ENCODE results near the gene USP22. TPM values are rescaled to one million over a fixed set of nuclear protein-coding genes. Genes with fewer than 3 reads are reported as not detected.

Gene USP22
- polyA plus RNA-seq, 1 donor from 2014 or later: 43.2 TPM

- Mint-ChIP-seq H3K36me3 (no peaks in the 10 kb centered on the region), H3K4me3 (no peak overlapping the region), H3K9me3 (peaks cover 0 to 2% (median 0%) of the 10 kb centered on the region in 3 donors), H3K27me3 (peaks cover 7% of the 10 kb centered on the region), H3K27ac (no peak overlapping the region), H3K4me1 (peaks cover 0 to 8% (median under 1%) of the 10 kb centered on the region in 3 donors)
These were observed 81.2 kb downstream of the USP22 start for GRCh38 chr17:20961586-20961985.

DNA sequence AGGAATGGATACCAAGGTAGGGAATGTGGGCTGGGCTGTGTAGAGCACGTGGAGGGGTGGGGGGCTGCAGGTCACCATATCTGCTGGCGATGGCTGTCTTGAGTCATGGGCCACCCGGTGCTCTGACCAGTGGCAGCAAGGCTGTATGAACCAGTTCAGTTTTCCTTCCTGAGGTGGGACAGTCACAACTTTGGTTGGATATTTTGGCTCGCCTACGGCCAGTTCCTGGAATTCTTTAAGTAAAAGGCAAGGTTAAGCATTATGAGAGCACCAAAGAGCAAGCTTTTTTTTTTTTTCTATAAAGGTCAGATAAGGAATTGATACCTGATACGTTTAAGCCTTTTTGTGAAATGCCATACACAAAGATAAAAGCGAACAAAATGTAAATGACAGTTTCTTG lies 81.9 kb downstream of the USP22 start:
- Mint-ChIP-seq H3K4me1 (peaks cover 0 to 5% (median 0%) of the 10 kb centered on the region in 3 donors), H3K27me3 (peaks cover 7% of the 10 kb centered on the region), H3K4me3 (no peak overlapping the region), H3K36me3 (no peaks in the 10 kb centered on the region), H3K9me3 (peaks cover 0 to 2% (median 0%) of the 10 kb centered on the region in 3 donors), H3K27ac (no peak overlapping the region)

DNA sequence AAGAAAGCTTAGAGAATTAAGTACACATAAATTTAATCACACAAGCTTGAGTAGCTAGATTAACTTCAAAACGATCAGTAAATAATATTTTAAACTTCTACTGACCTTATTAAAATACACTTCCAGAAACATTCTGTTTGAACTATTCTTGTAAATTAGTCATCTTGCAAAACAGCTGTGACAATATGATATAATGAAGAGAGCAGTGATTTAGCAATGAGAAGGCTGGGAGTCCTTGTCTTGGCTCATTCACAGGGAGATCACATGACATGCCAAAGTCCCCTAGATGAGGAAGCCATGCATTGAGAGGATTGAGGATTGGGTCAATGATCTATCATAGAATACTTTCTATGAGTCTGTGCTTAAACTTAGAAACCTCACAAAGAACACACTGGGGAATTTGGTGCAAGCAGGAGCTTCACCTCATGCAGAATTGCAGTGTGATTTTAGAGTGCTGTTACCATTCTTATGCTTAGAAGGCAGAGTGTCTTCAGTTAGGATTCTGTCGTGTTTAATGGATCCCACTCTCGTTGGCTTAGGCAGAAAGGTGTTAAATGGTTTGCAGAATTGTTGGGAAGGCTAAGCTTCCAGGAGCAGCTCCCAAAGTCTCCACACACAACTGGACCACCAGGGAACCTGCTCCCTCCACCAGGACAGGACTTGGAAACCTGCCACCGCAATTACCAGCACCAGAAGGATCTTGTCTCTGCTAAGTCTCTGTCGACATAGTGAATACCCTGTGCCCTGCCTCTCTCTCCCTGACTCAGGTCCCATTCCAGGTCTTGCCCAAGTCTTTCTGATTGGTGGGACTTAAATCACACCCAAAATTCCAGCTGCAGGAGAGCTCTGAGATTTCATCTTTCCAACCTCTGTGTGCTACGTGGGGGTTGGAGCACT lies 87.1 kb downstream of the USP22 start:
- H3K9me3 Mint-ChIP-seq: no peaks in the 10 kb centered on the region
- peak overlapping the region in 1 of 3 donors; percentile 75 for H3K27ac Mint-ChIP-seq
- H3K27me3 Mint-ChIP-seq: peaks cover 12% of the 10 kb centered on the region
- no peaks in the 10 kb centered on the region for H3K4me1 Mint-ChIP-seq
- H3K36me3 Mint-ChIP-seq: no peaks in the 10 kb centered on the region
- no peak overlapping the region for H3K4me3 Mint-ChIP-seq

- Mint-ChIP-seq H3K27me3 (peaks cover 12% of the 10 kb centered on the region), H3K4me3 (no peak overlapping the region), H3K4me1 (peaks cover 0 to 3% (median 0%) of the 10 kb centered on the region in 3 donors), H3K9me3 (no peaks in the 10 kb centered on the region), H3K27ac (no peak overlapping the region), H3K36me3 (no peaks in the 10 kb centered on the region)
These were observed 88.0 kb downstream of the USP22 start for GRCh38 chr17:20954794-20955193.

GRCh38 chr17:20952183-20952582 lies 90.6 kb downstream of the USP22 start:
- H3K4me1 Mint-ChIP-seq: peaks cover 0 to 3% (median 0%) of the 10 kb centered on the region in 3 donors
- H3K36me3 Mint-ChIP-seq: no peaks in the 10 kb centered on the region
- peaks cover 17% of the 10 kb centered on the region for H3K27me3 Mint-ChIP-seq

More at GRCh38 chr17:20952183-20952582, 90.6 kb downstream of the USP22 start:
- no peaks in the 10 kb centered on the region for H3K9me3 Mint-ChIP-seq
- H3K27ac Mint-ChIP-seq: peak overlapping the region in 1 of 3 donors; percentile 51
- H3K4me3 Mint-ChIP-seq: no peak overlapping the region

Other genes starting within 250 kb of the USP22 start
- 13.3 TPM for gene DHRS7B, start 84.0 kb upstream of the USP22 start, polyA plus RNA-seq
- 44.2 TPM for gene TMEM11, start 171.2 kb upstream of the USP22 start, polyA plus RNA-seq
- 0.45 TPM for gene NATD1, start 210.4 kb upstream of the USP22 start, polyA plus RNA-seq
- 131 TPM for gene MAP2K3, start 241.7 kb upstream of the USP22 start, polyA plus RNA-seq

Measured in IgD-negative memory B cell (primary cell).